ENCODE results near the gene ATRAID.

DNA sequence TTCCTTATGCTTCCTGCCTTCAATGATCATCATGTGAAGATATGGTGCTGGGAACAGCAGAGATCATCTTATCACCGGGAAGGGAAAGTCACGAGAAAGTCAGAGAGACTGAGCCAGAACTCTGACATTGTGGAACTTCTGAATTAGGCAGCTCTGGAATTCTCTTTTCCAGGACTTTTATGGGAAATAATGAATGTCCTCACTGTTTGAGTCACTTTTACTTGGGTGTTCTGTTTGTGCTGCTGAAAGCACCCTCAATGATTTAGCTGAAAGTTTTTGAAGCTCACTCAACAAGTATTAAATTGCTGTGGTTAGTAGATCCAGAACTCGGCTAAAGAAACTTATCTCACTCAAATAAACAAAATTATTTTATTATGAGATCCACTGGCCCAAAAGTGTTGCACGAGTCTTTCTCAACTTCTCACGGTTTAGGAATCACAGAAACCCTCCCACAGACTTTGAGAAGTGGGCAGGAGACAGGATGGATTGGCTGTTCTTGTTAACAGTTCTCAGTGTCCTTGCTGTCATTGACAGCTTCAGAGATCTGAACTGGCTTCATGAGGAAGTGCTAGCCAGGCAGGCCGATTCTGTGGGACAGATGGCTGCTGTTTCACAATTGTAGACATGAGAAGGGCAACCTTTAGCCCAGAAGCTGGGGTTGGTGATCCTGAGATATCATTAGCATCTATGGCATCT is 26.4 kb upstream of the ATRAID start:
- TF ChIP-seq POLR2A (IDR thresholded peaks at IDR 0.05; ENCODE audit: low read depth, low read length) (no peak), TAF1 (IDR thresholded peaks at IDR 0.05; ENCODE audit: borderline replicate concordance, low read depth, low read length) (no peak)
